BJ (cell line): ENCODE data around the gene DUSP28. TPM values are rescaled to one million over a fixed set of nuclear protein-coding genes. Genes with fewer than 3 reads are reported as not detected.
"Not testable (repeated sequence)": the region's sequence is repeated elsewhere in the genome, so short reads cannot be mapped to it uniquely, and the experiment has no call there.

Source experiments
- CTCF ChIA-PET: fragments of 350-600 bp; formaldehyde crosslinking; extraction: SDS; loops from one replicate; lab custom pipeline; 2021; ENCODE audit warnings: antibody characterized with exemption, inconsistent platforms; lab: Yijun Ruan, JAX
- POLR2A ChIA-PET: fragments of 300-600 bp; sonication (Branson Sonifier 250); formaldehyde crosslinking; extraction: SDS; loops from one replicate; lab custom pipeline; 2021; ENCODE audit warnings: antibody characterized with exemption; lab: Charles Lee
- DNase-seq: peaks from one replicate; pipeline ENCODE4 v3.0.0-alpha.2; 2011; ENCODE audit warnings: low read depth
- H3K27me3 ChIP-seq: 2 replicates; pipeline ENCODE4 v1.6.0; 2011; ENCODE audit warnings: low read length; ENCODE audit not compliant: control insufficient read depth, insufficient read depth
- H3K36me3 ChIP-seq: 2 replicates; pipeline ENCODE4 v1.5.1; 2011; ENCODE audit warnings: low read length; ENCODE audit not compliant: control insufficient read depth, insufficient read depth
- H3K4me3 ChIP-seq: 2 replicates; pipeline ENCODE4 v1.5.1; 2011; ENCODE audit warnings: low read depth, mild to moderate bottlenecking, control low read depth, low read length
- polyA plus RNA-seq: library from polyadenylated mRNA; depleted of rRNA; stranded (reverse); fragments of >200 nt; gene quantifications from 2 replicates; pipeline ENCODE4 v1.2.3, GENCODE V29; 2011
- TF ChIP-seq, protein P1 (sequence below): IDR thresholded peaks from 2 replicates; pipeline ENCODE4 v1.5.1; 2011; ENCODE audit warnings: low read depth, mild to moderate bottlenecking, control low read depth, inconsistent platforms, low read length, moderate library complexity; ENCODE audit not compliant: insufficient read depth

Gene DUSP28
- polyA plus RNA-seq, 1 experiment: 3.1 TPM

DNA sequence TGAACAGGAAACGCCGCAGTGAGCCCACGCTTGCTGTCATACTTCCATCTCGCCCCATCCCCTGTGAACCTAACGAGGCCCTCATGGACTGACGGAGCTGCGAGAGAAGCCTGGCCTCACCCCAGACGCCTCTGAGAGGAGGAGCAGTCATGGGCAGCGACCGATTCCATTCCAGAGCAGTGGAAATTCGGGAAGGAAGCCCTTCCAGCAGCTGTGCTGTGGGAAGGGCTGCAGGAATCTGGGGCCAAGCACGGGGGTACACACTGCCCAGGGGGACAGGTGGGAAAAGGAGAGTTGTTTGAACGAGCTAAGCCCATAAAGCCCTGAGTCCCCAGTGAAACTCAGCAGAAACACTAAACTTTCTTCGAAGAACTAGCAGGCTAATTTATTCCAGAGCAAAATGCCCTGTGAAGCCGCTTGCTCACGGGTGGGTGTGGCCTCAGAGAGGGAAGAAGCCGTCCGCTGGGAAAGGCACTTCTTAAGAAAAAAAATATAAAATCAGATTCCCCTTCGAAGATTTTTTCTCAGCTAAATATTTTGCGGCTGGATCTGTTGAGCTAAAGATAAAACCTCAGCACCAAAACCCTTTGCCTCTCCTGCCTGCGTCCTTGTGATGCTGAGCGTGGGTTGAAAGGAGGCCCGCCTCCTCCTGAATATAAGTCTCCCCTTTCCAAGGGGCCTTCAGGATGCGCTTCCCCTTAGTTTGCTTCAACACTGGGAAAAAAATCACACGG is 40.6 kb upstream of the DUSP28 start:
- DNase-seq: no peak
- H3K27me3 ChIP-seq: no peaks in the 10 kb centered on the region
- CTCF ChIA-PET: interaction anchor here (0.8 to 2.8 kb wide), 3 partner anchors 8 to 321 kb away, joined by 3 to 14 read pairs (median 5); no protein-coding TSS in a partner anchor
- POLR2A ChIA-PET: no interaction called here
- TF ChIP-seq, protein P1, sequence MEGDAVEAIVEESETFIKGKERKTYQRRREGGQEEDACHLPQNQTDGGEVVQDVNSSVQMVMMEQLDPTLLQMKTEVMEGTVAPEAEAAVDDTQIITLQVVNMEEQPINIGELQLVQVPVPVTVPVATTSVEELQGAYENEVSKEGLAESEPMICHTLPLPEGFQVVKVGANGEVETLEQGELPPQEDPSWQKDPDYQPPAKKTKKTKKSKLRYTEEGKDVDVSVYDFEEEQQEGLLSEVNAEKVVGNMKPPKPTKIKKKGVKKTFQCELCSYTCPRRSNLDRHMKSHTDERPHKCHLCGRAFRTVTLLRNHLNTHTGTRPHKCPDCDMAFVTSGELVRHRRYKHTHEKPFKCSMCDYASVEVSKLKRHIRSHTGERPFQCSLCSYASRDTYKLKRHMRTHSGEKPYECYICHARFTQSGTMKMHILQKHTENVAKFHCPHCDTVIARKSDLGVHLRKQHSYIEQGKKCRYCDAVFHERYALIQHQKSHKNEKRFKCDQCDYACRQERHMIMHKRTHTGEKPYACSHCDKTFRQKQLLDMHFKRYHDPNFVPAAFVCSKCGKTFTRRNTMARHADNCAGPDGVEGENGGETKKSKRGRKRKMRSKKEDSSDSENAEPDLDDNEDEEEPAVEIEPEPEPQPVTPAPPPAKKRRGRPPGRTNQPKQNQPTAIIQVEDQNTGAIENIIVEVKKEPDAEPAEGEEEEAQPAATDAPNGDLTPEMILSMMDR: no peak
- H3K36me3 ChIP-seq: no peaks in the 10 kb centered on the region
- H3K4me3 ChIP-seq: peak overlapping the region; percentile 9

DNA sequence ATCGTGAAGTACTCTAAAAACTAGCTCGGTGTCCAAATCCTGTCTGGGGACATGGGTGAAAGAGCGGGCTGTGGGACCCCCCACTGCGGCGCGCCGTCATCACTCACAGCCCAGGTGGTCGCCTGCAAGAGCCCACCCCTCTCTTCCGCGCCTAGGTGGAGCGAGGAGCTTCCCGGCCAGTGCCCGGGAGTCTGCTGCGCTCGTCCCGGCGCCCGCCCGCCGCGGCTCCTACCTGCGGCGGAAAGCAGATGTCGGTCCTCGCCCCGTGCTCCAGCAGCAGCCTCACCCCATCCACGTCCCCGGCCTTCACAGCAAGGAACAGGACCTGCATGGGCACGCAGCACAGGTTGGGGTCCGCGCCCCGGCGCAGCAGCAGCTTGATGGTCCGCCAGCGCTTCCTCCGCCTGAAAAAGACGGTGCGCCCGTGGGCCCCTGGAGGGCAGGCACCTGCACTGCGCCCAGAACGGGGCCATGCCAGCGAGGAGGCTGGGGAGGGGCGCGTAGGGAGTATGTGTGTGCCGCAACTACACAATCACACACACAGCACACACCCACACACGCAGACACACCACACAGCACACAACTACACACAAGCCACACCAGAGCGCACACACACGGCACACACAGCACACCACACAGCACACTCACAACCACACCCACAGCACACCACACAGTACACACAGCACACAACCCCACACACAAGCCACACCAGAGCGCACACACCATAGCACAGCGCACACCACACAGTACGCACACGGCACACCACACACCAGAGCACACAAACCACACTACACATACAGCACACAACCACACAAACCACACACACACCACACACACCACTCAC is 39.8 kb upstream of the DUSP28 start:
- ChIA-PET POLR2A (no interaction called here), CTCF (interaction anchor here (0.8 to 2.8 kb wide), 3 partner anchors 8 to 320 kb away, joined by 3 to 14 read pairs (median 5); no protein-coding TSS in a partner anchor)
- no peaks in the 10 kb centered on the region for H3K36me3 ChIP-seq
- no peak for DNase-seq
- no peaks in the 10 kb centered on the region for H3K27me3 ChIP-seq
- H3K4me3 ChIP-seq: peak overlapping the region; percentile 8
- TF ChIP-seq, protein P1: no peak

DNA sequence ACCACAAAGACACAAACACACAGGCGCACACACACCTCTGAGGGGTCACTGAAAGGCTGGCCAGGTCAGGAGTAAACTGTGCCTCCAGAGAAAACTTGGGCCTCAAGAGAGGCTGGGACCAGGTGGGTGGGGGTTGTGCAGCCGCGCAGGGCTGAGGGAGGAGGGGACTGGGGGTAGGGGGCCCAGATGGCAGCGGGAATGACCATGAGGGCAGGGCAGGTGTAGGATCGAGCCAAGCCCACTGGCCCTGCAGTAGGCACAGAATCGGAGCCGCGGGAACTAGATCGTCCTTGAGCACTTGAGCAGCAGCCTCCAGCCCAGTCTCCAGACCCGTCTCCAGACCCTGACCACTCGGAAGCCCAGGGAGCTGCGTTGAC is 39.2 kb upstream of the DUSP28 start:
- TF ChIP-seq, protein P1: no peak
- ChIA-PET POLR2A (no interaction called here), CTCF (no interaction called here)

DNA sequence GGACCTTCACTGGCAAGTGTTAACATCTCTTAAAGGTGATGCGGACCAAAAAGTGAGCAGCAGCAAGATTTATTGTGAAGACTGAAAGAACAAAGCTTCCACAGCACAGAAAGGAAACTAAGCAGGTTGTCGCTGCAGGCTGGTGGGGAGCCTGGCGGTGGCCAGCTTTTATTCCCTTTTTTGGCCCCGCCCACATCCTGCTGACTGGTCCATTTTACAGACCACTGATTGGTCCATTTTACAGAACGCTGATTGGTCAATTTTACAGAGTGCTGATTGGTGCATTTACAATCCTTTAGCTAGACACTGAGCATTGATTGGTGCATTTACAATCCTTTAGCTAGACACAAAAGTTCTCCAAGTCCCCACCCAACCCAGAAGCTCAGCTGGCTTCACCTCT is 38.3 kb upstream of the DUSP28 start:
- DNase-seq, H3K4me3 ChIP-seq, H3K36me3 ChIP-seq, H3K27me3 ChIP-seq, POLR2A ChIA-PET: not testable (repeated sequence)
- CTCF ChIA-PET: interaction anchor here (0.6 to 3.1 kb wide), 3 partner anchors 8 to 27 kb away, joined by 3 to 11 read pairs (median 3); no protein-coding TSS in a partner anchor

More for the DNA sequence above, 39.2 kb upstream of the DUSP28 start:
- no peak for DNase-seq
- Histone ChIP-seq H3K27me3 (no peaks in the 10 kb centered on the region), H3K36me3 (0 out of 2 replicates have a peak, but pooled peaks cover under 1% of the 10 kb centered on the region), H3K4me3 (no peak overlapping the region)

DNA sequence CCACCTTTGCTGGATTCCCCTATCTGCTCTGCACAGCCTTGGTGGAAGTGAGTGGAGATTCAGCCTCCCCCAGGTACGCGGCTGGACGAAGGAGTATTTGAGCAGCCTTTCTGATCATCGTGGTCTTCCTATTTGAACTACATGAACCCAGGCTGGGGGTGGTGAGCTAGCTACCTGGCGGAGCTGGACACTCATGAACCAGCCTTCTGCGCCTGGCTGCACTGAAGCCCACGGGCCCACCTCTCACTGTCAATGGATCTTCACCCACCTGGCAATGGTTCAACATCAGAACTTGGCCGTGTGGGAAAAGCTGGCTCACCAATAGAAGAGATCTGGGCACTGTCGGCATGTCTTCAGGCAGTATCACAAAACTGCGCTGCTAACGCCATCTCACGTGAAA is 37.8 kb upstream of the DUSP28 start:
- Histone ChIP-seq H3K27me3 (no peaks in the 10 kb centered on the region), H3K4me3 (no peak overlapping the region), H3K36me3 (0 out of 2 replicates have a peak, but pooled peaks cover 1% of the 10 kb centered on the region)
- no peak for DNase-seq
- TF ChIP-seq, protein P1: no peak
- CTCF ChIA-PET: interaction anchor here (1.6 to 3.1 kb wide), 2 partner anchors 8 to 25 kb away, joined by 3 to 11 read pairs; no protein-coding TSS in a partner anchor
- POLR2A ChIA-PET: no interaction called here
